ENCODE measurements around the gene ERCC5. TPM values are rescaled to one million over a fixed set of nuclear protein-coding genes. Genes with fewer than 3 reads are reported as not detected.

Gene ERCC5
- total RNA-seq, 3 donors from 2014 or later, result 58.6 to 85.0 (median 62.7) TPM

DNA sequence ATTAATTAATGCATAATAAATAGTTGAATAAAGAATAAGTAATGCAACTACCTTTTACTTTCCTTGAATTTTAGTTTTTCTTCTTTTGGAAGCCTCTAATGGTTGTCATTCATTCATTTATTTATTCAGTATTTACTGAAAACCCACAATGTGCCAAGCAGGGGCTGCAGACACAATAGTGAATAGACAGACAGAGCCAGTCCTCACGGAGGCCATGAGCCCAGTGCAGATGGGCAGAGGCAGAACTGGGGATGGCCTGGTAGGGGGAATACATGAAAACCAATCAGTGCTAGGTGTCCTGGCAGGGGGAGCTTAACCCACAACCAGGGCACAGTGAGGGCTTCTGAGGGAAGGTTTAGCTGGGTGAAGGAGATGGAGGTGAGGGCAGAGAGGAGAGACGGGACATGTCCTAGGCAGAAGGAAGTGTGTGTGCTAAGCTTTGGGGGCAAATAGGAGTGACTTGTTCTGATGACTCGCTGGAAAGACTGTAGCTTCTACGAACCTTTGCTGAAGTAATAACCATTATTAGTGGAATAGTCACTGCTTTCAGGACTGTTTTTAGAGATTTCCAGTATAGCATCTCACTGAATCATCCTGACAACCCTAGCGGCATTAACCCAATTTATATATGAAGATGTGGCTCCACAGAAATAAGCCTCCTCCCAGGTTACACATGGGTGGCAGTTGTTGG lies 55.9 kb downstream of the ERCC5 start:
- intact Hi-C loops (cut with DNase I, micrococcal nuclease), result no loop called here
- Histone ChIP-seq H3K36me3 (ENCODE audit: low read depth) (no peaks in the 10 kb centered on the region), H3K4me3 (no peak overlapping the region), H3K4me1 (ENCODE audit: low read depth) (no peaks in the 10 kb centered on the region), H3K9me3 (no peaks in the 10 kb centered on the region)
- TF ChIP-seq, protein P1, sequence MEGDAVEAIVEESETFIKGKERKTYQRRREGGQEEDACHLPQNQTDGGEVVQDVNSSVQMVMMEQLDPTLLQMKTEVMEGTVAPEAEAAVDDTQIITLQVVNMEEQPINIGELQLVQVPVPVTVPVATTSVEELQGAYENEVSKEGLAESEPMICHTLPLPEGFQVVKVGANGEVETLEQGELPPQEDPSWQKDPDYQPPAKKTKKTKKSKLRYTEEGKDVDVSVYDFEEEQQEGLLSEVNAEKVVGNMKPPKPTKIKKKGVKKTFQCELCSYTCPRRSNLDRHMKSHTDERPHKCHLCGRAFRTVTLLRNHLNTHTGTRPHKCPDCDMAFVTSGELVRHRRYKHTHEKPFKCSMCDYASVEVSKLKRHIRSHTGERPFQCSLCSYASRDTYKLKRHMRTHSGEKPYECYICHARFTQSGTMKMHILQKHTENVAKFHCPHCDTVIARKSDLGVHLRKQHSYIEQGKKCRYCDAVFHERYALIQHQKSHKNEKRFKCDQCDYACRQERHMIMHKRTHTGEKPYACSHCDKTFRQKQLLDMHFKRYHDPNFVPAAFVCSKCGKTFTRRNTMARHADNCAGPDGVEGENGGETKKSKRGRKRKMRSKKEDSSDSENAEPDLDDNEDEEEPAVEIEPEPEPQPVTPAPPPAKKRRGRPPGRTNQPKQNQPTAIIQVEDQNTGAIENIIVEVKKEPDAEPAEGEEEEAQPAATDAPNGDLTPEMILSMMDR (IDR thresholded peaks at IDR 0.05), result no peak
- DNase-seq (no peak), ATAC-seq (no peak)

DNA sequence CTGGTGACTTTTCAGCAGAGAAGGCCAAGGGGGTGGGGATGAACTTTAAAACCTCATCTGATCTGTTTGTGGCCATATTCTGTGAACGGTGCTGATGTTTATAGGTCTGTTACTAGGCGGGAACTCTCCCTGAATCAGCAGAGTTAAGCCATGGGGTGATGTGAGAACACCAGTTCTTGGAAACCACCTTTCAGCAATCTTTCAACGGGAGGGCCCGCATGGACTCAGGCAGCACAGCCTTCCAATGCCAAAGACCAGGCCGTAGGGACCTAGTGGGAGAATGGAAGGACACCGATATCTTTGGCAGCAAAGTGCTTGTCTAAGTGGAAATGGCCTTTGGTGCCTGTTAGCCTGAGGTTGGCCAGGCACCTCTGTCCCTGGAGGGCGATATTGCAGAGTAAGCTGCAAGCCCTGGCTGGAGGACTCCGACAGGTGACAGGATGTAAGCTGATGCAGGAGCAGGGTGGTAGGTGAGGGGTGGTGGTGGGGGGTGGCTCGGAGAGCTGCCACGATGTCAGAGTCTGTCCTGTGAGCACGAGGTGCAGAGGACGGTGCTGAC lies 57.0 kb downstream of the ERCC5 start:
- intact Hi-C loops (cut with DNase I, micrococcal nuclease), result no loop called here
- no peaks in the 10 kb centered on the region for H3K36me3 ChIP-seq (ENCODE audit: low read depth)
- no peaks in the 10 kb centered on the region for H3K9me3 ChIP-seq
- DNase-seq, result peak in 1 of 3 donors; percentile 27
- ATAC-seq, result peak; percentile 23
- TF ChIP-seq, protein P1 (IDR thresholded peaks at IDR 0.05), result no peak
- no peak overlapping the region for H3K4me3 ChIP-seq
- H3K4me1 ChIP-seq (ENCODE audit: low read depth), result no peaks in the 10 kb centered on the region

DNA sequence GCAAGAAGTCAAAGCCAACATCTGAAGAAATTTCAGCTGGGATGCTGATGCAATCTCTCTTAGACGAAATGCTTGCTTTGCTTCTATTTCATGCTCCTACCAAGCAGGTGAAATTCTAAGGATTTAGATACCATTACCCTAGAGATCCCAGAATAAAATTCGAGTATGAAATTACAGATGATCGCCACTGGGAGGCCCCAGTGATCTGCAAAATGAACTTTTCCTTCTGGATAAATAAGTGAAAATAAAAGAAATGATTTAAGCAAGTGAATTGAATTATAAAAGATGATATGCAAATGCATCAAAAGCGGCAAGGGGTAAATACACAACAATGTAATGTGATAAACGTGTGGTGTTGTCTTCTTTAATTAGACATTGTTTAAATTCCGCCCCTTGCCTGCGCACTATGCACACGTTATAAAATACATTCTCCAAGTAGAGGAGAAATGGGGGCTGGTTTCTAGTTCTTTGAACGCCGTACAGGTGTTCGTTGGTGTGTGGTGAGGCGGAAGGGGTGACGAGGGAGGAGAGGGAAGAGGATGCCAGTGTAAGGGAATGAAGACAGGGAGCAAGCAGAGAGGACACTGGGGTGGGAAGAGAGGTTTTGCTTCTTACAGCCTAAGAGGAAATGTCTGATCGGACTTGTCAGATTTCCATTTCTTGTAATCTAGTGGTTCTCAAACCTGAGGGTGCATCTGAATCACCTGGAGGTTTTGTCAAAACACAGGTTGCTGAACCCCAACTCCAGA lies 58.0 kb downstream of the ERCC5 start:
- DNase-seq, result no peak
- TF ChIP-seq, protein P1 (IDR thresholded peaks at IDR 0.05), result peak; percentile 16
- no peak overlapping the region for H3K4me3 ChIP-seq
- no peaks in the 10 kb centered on the region for H3K36me3 ChIP-seq (ENCODE audit: low read depth)
- intact Hi-C loops (cut with DNase I, micrococcal nuclease), result no loop called here
- H3K9me3 ChIP-seq, result no peaks in the 10 kb centered on the region
- no peak for ATAC-seq
- no peaks in the 10 kb centered on the region for H3K4me1 ChIP-seq (ENCODE audit: low read depth)

DNA sequence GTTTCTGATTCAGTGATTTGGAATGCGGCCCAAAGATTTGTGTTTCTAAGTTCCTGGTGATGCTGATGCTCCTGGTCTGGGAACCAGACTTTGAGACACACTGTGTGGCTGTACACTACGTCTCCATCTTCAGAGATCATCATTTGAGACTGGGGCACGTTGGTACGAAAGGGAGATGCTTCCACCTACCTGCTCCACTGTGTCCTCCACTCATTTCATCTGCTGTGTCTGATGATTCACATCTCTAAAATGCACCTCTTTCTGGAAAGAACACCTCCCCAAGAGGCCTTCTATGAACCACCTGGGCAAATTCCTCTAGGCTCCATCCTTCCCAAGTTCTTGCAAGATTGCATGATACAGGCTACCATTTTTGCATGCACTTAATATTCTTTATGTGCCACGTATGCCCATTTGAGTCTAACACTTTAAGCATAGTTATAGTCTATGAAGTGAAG lies 58.6 kb downstream of the ERCC5 start:
- ATAC-seq (no peak), DNase-seq (no peak)
- H3K4me1 ChIP-seq (ENCODE audit: low read depth), result no peaks in the 10 kb centered on the region
- intact Hi-C loops (cut with DNase I, micrococcal nuclease), result no loop called here
- no peaks in the 10 kb centered on the region for H3K36me3 ChIP-seq (ENCODE audit: low read depth)
- no peak overlapping the region for H3K4me3 ChIP-seq
- TF ChIP-seq, protein P1 (IDR thresholded peaks at IDR 0.05), result no peak
- H3K9me3 ChIP-seq, result no peaks in the 10 kb centered on the region

DNA sequence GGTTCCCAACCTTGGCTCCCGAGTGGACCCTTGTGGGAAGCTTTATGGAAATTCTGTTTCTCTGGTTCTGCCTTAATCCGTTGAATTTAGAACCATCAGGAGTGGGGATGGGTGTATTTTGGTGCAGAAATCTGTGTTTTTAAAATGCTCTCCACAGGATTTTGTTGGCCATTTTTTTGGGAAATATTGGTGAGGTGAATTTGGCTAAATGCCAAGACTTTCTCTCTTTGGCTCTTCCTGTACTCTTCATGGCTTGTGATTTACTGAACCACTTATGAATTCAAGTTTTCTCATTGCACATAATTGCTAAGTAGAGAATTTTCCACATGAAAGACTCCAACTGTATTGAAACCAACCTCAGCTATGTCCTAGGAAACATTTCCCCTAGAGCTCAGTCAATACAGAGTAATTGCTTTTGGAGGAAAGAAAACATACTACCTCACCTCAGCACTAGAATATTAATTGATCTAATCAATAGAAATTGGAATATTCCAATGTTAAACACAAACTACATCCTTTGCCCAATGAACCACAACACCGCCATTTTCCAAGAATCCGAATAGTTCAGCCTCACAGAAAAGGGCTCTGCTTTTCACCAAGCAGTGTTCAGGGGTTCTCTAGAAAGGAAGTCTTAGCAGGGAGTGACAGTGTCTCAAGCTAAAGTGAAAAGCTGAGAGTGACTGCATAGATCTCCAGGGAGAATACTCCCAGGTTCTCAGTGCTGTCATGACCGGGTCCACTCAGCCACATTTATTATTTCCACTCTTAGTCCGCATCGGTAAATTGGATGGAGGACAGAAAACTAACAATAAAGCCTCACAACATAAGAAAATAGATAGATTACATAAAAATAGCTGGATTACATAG lies 60.3 kb downstream of the ERCC5 start:
- intact Hi-C loops (cut with DNase I, micrococcal nuclease), result no loop called here
- Histone ChIP-seq H3K4me3 (no peak overlapping the region), H3K4me1 (ENCODE audit: low read depth) (no peaks in the 10 kb centered on the region), H3K9me3 (no peaks in the 10 kb centered on the region), H3K36me3 (ENCODE audit: low read depth) (no peaks in the 10 kb centered on the region)
- ATAC-seq (no peak), DNase-seq (no peak)
- TF ChIP-seq, protein P1 (IDR thresholded peaks at IDR 0.05), result no peak
